T47D (cell line): ENCODE measurements around the gene SFSWAP.
"Not testable (repeated sequence)": the region's sequence is repeated elsewhere in the genome, so short reads cannot be mapped to it uniquely, and the experiment has no call there.

Experiments used
- DNase-seq, 2 experiments: peaks; one replicate each; pipeline versions ENCODE4 v3.0.0 to v3.0.0-alpha.2; 2011 to 2012; ENCODE audit warnings: low read depth in 1 of 2, low spot score in 1 of 2
- JUND ChIP-seq: IDR thresholded peaks from 2 replicates; pipeline ENCODE4 v1.6.1; 2012; ENCODE audit warnings: low read depth
- in situ Hi-C: cut with HindIII; loops from 2 replicates; pipeline ENCODE4 v1.10.0; 2016; ENCODE audit warnings: low sequenced_read_pairs, low pct_unique_long_range_greater_than_20kb

SFSWAP gene

GRCh38 chr12:131799828-131800593 lies 89.1 kb downstream of the SFSWAP start:
- no peak for TF ChIP-seq JUND
- no peak for DNase-seq
- in situ Hi-C loops = no loop called here

- TF ChIP-seq JUND = no peak
- no peak for DNase-seq
- in situ Hi-C loops = no loop called here
Observed at GRCh38 chr12:131800594-131801135, 89.8 kb downstream of the SFSWAP start.

- no peak for DNase-seq
- no peak for TF ChIP-seq JUND
- in situ Hi-C loops = no loop called here
Observed at GRCh38 chr12:131801254-131801866, 90.5 kb downstream of the SFSWAP start.

- no peak for DNase-seq
- in situ Hi-C loops = no loop called here
- no peak for TF ChIP-seq JUND
Observed at GRCh38 chr12:131803961-131804521, 93.2 kb downstream of the SFSWAP start.

GRCh38 chr12:131805421-131805820 lies 94.5 kb downstream of the SFSWAP start:
- DNase-seq = no peak
- in situ Hi-C loops = no loop called here
- TF ChIP-seq JUND = no peak

GRCh38 chr12:131806674-131807073 lies 95.8 kb downstream of the SFSWAP start:
- no peak for DNase-seq
- in situ Hi-C loops = no loop called here
- no peak for TF ChIP-seq JUND

GRCh38 chr12:131808744-131809371 lies 98.0 kb downstream of the SFSWAP start:
- TF ChIP-seq JUND = no peak
- no peak for DNase-seq
- in situ Hi-C loops = no loop called here

GRCh38 chr12:131809476-131810254 lies 98.8 kb downstream of the SFSWAP start:
- DNase-seq, in situ Hi-C loops: not testable (repeated sequence)

- no peak for DNase-seq
- TF ChIP-seq JUND = no peak
- in situ Hi-C loops = no loop called here
Observed at GRCh38 chr12:131810726-131811125, 99.8 kb downstream of the SFSWAP start.

- DNase-seq = no peak
- no peak for TF ChIP-seq JUND
- in situ Hi-C loops = no loop called here
Observed at GRCh38 chr12:131815131-131815530, 104.2 kb downstream of the SFSWAP start.

- in situ Hi-C loops = no loop called here
- no peak for TF ChIP-seq JUND
- no peak for DNase-seq
Observed at GRCh38 chr12:131816495-131816894, 105.6 kb downstream of the SFSWAP start.

GRCh38 chr12:131817241-131817640 lies 106.4 kb downstream of the SFSWAP start:
- in situ Hi-C loops = no loop called here
- TF ChIP-seq JUND = no peak
- DNase-seq = no peak
